Esophagus (tissue), 2 donors: ENCODE measurements around the gene CCZ1B. TPM values are rescaled to one million over a fixed set of nuclear protein-coding genes. Genes with fewer than 3 reads are reported as not detected.
"Not testable (repeated sequence)": the region's sequence is repeated elsewhere in the genome, so short reads cannot be mapped to it uniquely, and the experiment has no call there.

Experiments used
- H3K27ac ChIP-seq, 2 donors: one replicate each; pipeline ENCODE4 v1.5.1; 2013; ENCODE audit warnings: low read depth in 2 of 2, mild to moderate bottlenecking in 2 of 2, inconsistent platforms in 1 of 2, low read length in 1 of 2, moderate library complexity in 1 of 2
- H3K27me3 ChIP-seq, 2 donors: one replicate each; pipeline ENCODE4 v1.6.1; 2013; ENCODE audit warnings: low read length in 2 of 2, control low read depth in 1 of 2, mild to moderate bottlenecking in 1 of 2; ENCODE audit not compliant: insufficient read depth in 2 of 2, control insufficient read depth in 1 of 2
- H3K36me3 ChIP-seq, 2 donors: one replicate each; pipeline ENCODE4 v1.6.1; 2013; ENCODE audit warnings: low read length in 1 of 2; ENCODE audit not compliant: control insufficient read depth in 2 of 2, insufficient read depth in 2 of 2
- H3K4me1 ChIP-seq, 2 donors: one replicate each; pipeline ENCODE4 v1.6.1; 2013; ENCODE audit warnings: low read length in 1 of 2; ENCODE audit not compliant: control insufficient read depth in 2 of 2, insufficient read depth in 2 of 2
- H3K4me3 ChIP-seq, 2 donors: one replicate each; pipeline ENCODE4 v1.5.1; 2013; ENCODE audit warnings: low read length in 2 of 2, mild to moderate bottlenecking in 2 of 2, low read depth in 1 of 2, moderate library complexity in 1 of 2
- H3K9me3 ChIP-seq, 2 donors: one replicate each; pipeline ENCODE4 v1.6.1; 2013; ENCODE audit warnings: mild to moderate bottlenecking in 2 of 2, low read depth in 1 of 2, low read length in 1 of 2, moderate library complexity in 1 of 2; ENCODE audit not compliant: control insufficient read depth in 2 of 2, insufficient read depth in 1 of 2
- WGBS, 2 donors: extraction: QIAGEN DNeasy Blood & Tissue Kit; methylation state at CpG; one replicate each; pipeline ENCODE4 v1.1.7; 2013; 5-methylcytosine and 5-hydroxymethylcytosine counted together
- polyA plus RNA-seq, 2 donors: library from polyadenylated mRNA; stranded (reverse); fragments of 200-250 nt; gene quantifications; one replicate each; pipeline ENCODE4 v1.2.3, GENCODE V29; 2013
- donor health status: healthy with polysubstance abuse.
- donor health status: Bipolar disorder and iron deficiency.

The CCZ1B gene
- polyA plus RNA-seq, 2 donors = 20.5 to 40.3 TPM

DNA sequence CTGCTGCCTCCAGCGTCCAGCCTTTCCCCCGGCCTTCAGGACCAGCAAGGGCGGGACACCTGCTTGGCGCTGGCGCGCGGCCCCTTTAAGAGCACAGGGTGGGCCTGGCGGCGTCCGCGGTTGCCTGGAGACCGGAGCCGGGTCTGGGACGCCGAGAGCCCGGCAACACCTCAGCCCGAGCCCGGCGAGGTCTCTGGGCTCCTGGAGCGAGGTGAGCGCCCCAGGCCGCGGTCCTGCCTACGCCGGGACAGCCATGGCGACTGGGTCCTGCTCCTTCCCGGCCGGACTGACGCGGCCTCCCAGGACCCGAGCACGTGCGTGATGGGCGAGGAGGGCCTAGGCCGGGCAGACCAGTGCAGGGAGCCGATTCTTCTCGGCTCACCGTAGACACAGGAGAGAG lies 72.1 kb downstream of the CCZ1B start, which contains the start of gene RSPH10B2:
RSPH10B2 (plus strand) TSS at position 140 of the 400 bp plus-strand sequence. CDS start 3,575 bp downstream, outside the sequence.
- not testable (repeated sequence) for H3K27me3 ChIP-seq, H3K4me3 ChIP-seq
- 17 to 24% methylated on average over 16 to 25 of the region's 38 CpGs for WGBS, 2 donors

DNA sequence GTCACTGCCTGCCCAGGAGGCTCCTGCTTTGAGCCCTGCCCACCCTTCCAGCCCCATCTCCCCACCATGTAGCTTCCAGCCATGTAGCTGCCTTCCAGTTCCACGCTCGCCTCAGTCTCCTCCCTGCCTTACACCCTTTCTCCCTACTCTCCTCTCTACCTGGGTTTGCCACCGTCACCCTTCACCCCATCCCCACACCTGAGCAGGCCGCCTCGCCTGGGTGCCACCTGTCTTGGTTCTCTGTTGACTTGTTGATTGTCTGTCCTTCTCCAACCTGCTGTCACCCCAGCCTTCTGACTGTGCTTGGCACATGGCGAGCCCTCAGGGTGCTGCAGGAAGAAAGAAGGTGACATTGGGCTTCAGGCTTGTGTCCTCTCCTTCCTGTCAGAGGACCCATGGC lies 75.9 kb downstream of the CCZ1B start:
- H3K27me3 ChIP-seq, H3K36me3 ChIP-seq, H3K9me3 ChIP-seq, H3K27ac ChIP-seq, H3K4me1 ChIP-seq, H3K4me3 ChIP-seq: not testable (repeated sequence)
- WGBS, 2 donors = 87 to 96% methylated on average over 3 to 4 of the region's 6 CpGs

More for the DNA sequence above, 72.1 kb downstream of the CCZ1B start, which contains the start of gene RSPH10B2:
- not testable (repeated sequence) for H3K36me3 ChIP-seq, H3K27ac ChIP-seq, H3K4me1 ChIP-seq, H3K9me3 ChIP-seq

DNA sequence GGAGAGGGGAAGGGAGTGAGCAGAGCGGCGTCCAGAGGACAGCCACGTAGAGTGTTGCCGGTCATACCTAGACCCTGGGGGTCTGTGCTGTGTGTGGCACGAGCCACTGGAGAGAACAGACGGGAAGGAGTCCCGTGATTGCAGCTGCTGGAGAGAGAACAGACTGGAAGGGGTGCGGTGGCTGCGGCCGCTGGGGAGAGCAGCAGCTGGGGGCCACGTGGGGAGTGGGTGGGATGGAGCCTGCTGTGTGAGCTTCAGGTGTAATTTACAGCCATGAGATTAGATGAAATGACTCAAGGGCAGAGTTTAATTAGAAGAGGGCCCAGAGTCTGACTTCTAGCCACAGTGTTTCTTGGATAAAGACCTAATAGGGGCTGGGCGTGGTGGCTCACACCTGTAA lies 76.7 kb downstream of the CCZ1B start:
- H3K4me3 ChIP-seq, H3K27me3 ChIP-seq, H3K27ac ChIP-seq, H3K9me3 ChIP-seq, H3K36me3 ChIP-seq, H3K4me1 ChIP-seq: not testable (repeated sequence)
- WGBS, 2 donors = 70 to 91% methylated on average over 5 to 6 of the region's 12 CpGs

Other genes starting within 250 kb of the CCZ1B start
- 10 to 100 TPM; 13.6 to 26.1 TPM for gene ZDHHC4, start 248.8 kb downstream of the CCZ1B start, polyA plus RNA-seq
- 10 to 100 TPM in 1 of 2 donors, 1 to 10 TPM in 1; 8.9 to 11.8 TPM for gene INTS15, start 236.3 kb downstream of the CCZ1B start, polyA plus RNA-seq
- gene ZNF853, start 210.7 kb downstream of the CCZ1B start, polyA plus RNA-seq = 1 to 10 TPM in 1 of 2 donors, under 1 TPM in 1; 0.35 to 1.2 TPM
- 10 to 100 TPM; 11.9 to 21.1 TPM for gene ZNF316, start 189.0 kb downstream of the CCZ1B start, polyA plus RNA-seq
- 1 to 10 TPM; 7.0 to 7.9 TPM for gene ZNF12, start 119.3 kb downstream of the CCZ1B start, polyA plus RNA-seq
- gene RSPH10B2, start 72.2 kb downstream of the CCZ1B start, polyA plus RNA-seq = under 1 TPM; 0.04 to 0.10 TPM